Measurements from ENCODE around the gene RAC3.

DNA sequence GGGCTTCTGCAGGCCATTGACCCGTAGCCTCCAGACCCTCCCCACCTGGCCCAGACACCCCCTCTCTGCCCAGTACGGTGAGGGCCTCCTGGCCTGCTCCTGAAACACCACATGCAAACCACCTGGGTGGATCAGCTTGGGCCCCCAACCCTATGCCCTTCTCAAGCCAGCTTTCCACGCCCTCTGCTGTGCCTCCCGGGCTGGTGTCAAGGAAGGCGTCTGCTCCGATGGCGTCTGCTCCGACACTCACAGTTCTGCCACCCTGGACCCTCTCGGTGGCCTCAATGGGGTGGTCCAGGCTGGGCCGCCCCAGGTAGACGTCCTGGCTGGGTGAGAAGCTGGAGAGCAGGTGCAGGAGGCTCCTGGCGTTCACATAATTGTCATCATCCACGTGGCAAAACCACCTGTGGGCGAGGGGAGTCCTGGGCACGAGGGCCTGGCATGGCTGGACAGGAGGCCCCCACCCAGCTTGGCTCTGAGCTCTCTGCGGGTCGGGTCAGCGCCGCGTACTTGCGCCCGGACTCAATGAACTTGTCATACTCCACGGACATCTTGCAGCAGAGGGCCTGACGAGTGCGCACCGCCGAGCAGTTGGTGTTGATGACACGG lies 18.8 kb downstream of the RAC3 start:
- TF ChIP-seq ZNF274 (IDR thresholded peaks at IDR 0.05; ENCODE audit: low read depth, low read length) (no peak), YY1 (IDR thresholded peaks at IDR 0.05; ENCODE audit: insufficient read depth, insufficient read length) (no peak)
